Esophagus squamous epithelium (tissue), 4 donors: ENCODE results near the gene WHAMM.

Source experiments
- CTCF ChIP-seq, 6 experiments: fragments of 450-650 bp in 4 of 6; fragments of 200-600 bp in 2 of 6; sonication (generic) in 2 of 6; IDR thresholded peaks; one replicate each; pipeline ENCODE4 v1.5.1; 2016 to 2019; ENCODE audit warnings: antibody characterized with exemption in 6 of 6, mild to moderate bottlenecking in 4 of 6, moderate library complexity in 4 of 6
- POLR2A ChIP-seq, 4 donors: fragments of 450-650 bp; IDR thresholded peaks; one replicate each; pipeline ENCODE4 v1.6.1; 2017; ENCODE audit warnings: antibody characterized with exemption in 4 of 4, mild to moderate bottlenecking in 4 of 4, moderate library complexity in 3 of 4

GRCh38 chr15:82812994-82813393, 3.6 kb downstream of the WHAMM start:
- TF ChIP-seq CTCF (IDR thresholded peaks at IDR 0.05) (no peak), POLR2A (IDR thresholded peaks at IDR 0.05) (no peak)
